GM19035 (cell line): Measurements from ENCODE around the gene COL23A1.

Experiments
- ATAC-seq: cut with Tn5 transposase; IDR thresholded peaks from one replicate; pipeline ENCODE4 v1.9.1; 2021; ENCODE audit not compliant: unreplicated experiment

COL23A1 gene

GRCh38 chr5:178560911-178561310, 29.3 kb downstream of the COL23A1 start:
- ATAC-seq: no peak

- ATAC-seq: no peak
Measured at GRCh38 chr5:178557416-178557815, 32.8 kb downstream of the COL23A1 start.

- no peak for ATAC-seq
Measured at GRCh38 chr5:178555771-178556211, 34.4 kb downstream of the COL23A1 start.

GRCh38 chr5:178555005-178555404, 35.2 kb downstream of the COL23A1 start:
- ATAC-seq: no peak

- ATAC-seq: no peak
Measured at GRCh38 chr5:178554311-178554710, 35.9 kb downstream of the COL23A1 start.

- ATAC-seq: no peak
Measured at GRCh38 chr5:178553517-178553916, 36.7 kb downstream of the COL23A1 start.

- no peak for ATAC-seq
Measured at GRCh38 chr5:178551468-178551867, 38.7 kb downstream of the COL23A1 start.

GRCh38 chr5:178551059-178551458, 39.1 kb downstream of the COL23A1 start:
- no peak for ATAC-seq

GRCh38 chr5:178548746-178549145, 41.4 kb downstream of the COL23A1 start:
- ATAC-seq: no peak

- ATAC-seq: no peak
Measured at GRCh38 chr5:178547753-178548415, 42.3 kb downstream of the COL23A1 start.

GRCh38 chr5:178547052-178547666, 43.0 kb downstream of the COL23A1 start:
- no peak for ATAC-seq

GRCh38 chr5:178546675-178547033, 43.5 kb downstream of the COL23A1 start:
- ATAC-seq: no peak

GRCh38 chr5:178545941-178546674, 44.1 kb downstream of the COL23A1 start:
- ATAC-seq: no peak

- ATAC-seq: no peak
Measured at GRCh38 chr5:178545176-178545575, 45.0 kb downstream of the COL23A1 start.

- ATAC-seq: no peak
Measured at GRCh38 chr5:178544166-178544834, 45.9 kb downstream of the COL23A1 start.

GRCh38 chr5:178542455-178542854, 47.7 kb downstream of the COL23A1 start:
- ATAC-seq: no peak

GRCh38 chr5:178540526-178540925, 49.7 kb downstream of the COL23A1 start:
- ATAC-seq: no peak

GRCh38 chr5:178538741-178539229, 51.4 kb downstream of the COL23A1 start:
- no peak for ATAC-seq

GRCh38 chr5:178537467-178538371, 52.5 kb downstream of the COL23A1 start:
- no peak for ATAC-seq
